GM18861 (cell line): ENCODE measurements around the gene USP49.
"Not testable (repeated sequence)": the region's sequence is repeated elsewhere in the genome, so short reads cannot be mapped to it uniquely, and the experiment has no call there.

Experiments used
- ATAC-seq: cut with Tn5 transposase; IDR thresholded peaks from one replicate; pipeline ENCODE4 v1.9.1; 2021; ENCODE audit not compliant: unreplicated experiment

The USP49 gene

DNA sequence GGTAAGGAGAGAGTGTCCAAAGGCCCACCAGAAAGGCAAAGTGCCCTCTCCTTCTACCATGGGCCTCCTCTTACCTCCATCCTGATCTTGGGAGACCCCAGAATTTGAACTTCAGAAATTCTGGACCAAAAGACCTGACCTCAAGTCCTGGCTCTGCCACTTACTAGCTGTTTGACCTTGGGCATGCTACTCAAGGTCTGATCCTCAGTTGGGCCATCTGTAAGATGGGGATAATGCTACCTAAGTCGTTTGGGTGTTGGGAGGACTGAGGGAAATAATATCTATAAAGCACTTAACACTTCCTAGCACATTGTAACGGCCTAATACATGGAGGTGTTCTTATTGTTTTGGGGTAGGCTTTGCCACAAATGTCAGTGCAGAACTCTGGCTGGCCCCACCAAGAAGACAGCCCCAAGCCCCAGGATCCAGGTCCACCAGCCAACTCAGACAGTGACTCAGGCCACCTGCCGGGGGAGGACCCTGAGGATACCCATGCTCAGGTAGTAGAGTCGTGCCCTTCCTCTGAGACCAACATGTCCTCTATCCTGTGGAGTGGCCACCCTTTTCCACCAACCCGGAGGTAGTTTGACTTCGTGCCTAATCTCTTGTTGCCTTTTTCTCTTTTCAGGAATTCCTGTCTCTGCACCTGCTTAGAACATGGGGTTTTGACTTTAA, 111.9 kb downstream of the USP49 start:
- ATAC-seq: no peak

DNA sequence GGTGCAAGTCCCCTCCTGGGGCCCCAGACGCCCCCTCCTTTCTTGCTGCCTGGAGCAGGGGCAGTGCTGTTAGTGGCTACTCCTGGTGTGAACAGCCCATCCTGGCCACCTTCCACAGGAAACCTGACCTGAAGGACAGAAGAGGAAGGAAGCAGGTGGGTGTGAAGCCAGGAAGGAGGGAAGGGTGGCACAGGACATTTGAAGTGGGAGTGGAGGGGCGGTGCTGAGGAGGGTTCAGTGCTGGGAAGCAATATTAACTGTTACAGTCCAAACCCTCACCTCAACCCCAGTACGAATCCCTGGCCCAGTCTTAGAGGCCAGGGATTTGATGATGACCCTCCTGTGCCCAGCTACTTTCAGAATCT, 113.8 kb downstream of the USP49 start:
- no peak for ATAC-seq

DNA sequence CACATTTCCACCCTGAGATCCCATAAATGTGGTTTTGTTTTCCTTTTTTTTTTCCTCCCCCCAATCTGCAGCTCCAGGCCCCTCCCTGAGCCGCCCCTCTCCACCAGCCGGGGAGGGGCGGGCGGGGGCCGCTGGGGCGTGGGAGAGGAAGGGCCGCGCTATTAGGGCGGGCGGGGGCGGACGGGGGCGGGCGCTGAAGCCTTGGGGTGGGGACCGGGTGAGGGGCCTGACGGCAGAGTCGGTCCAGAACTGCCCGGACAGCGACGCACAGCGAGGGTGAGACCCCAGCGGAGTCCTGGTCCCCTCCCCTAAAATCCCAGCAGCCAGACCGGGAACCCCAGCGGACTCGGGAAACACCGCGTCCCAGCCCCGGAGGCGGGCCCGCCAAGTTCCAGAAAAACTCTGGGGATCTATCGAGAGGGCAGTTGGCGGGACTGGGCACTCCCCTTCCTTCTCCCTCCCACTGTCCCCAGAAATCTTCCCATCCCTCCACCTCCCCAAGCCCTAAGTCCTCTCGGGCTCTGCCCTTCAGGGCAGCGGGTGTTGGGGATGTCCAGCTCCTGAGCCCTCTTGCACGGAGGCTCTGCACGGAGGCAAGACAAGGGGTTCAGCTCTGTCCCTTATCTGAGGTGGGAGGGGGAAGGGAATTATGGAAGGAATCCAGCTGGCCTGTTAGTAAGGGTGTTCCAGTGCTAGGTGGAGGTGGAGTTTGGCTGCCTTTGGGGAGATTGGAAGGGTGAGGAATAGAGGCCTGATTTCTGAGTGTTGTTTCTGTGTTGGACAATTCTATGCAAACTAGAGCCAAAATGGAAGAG, 114.4 kb downstream of the USP49 start, which contains the start of gene PRICKLE4:
Gene PRICKLE4 (plus strand): TSS at position 232 of the 815 bp plus-strand sequence. CDS start 2,692 bp downstream, outside the sequence.
- no peak for ATAC-seq

DNA sequence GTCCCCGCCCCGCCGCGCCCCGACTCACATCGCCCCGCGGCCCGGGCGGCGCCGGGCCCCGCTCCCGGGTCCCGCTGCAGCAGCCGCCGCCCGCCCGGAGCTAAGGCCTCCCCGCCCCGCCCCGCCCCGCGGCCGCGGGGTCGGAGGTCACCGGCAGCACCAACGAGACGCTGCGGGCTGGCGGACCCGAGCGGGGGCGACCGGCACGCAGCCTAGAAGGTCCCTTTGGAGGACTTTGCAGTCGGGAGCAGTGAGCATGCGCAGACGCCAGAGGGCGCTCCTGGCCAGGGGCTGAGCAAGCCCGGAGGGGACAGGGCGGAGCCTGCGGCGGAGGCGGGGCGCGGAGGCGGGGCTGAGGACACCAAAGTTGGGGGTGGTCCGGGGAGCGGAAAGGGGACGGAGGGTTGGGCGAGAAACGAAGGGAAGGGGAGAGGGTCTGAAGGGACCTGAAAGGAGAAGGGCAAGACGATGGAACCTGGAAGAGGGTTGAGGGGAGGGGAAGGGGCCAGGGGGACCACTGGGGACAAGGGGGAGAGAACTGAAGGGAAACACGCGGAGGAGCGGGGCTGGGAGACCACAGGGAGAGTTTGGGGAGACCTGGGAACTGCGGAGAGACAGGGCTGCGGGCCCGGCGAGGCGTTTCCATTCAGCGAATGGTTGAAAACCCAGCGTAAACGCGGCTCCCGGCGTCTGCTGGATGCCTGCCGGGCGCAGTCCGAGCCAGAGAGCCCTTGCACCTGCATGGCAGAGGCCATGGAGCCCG, 115.2 kb downstream of the USP49 start, which contains the start of gene FRS3:
Gene FRS3 (minus strand): TSS at position 113 of the 763 bp plus-strand sequence. CDS start 2,913 bp downstream, outside the sequence.
- peak; percentile 93 for ATAC-seq

DNA sequence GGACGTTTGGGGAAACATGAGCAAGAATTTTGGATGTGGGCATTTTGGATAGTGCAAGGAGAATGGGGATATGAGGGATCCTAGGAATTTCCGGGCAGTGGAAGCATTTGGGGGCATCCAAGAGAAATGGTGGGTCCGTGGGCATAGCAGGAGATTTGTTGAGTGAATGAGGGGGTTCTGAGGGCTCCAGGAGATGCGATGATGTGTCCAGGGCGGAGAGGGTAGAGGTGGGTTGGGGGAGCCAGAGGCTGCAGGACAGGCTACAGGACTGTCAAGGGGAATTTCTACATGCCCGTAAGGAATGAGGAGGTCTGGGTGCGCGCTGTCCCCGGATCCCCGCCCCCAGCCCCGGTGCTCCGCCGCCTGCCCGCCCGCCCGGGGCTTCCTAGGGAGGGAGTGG, 115.8 kb downstream of the USP49 start:
- peak; percentile 18 for ATAC-seq

DNA sequence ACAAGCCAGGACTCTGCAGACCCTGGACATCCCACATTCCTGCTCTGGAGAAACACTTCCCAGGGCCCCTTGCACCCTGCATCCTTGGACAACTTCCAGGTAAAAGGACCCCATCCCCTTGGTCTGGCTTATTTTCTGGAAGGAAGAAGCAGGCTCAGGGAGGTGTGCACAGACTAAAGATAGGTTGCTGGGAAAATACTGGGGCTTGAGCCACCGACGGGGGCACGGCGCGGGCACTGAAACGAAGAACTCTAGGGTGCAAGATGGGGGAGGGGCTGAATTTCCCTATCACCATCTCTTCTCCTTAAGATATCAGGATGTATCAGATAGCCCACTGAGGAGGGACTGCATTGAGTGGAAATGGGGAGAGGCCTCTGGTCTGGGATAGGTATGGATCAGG, 116.3 kb downstream of the USP49 start:
- ATAC-seq: no peak

DNA sequence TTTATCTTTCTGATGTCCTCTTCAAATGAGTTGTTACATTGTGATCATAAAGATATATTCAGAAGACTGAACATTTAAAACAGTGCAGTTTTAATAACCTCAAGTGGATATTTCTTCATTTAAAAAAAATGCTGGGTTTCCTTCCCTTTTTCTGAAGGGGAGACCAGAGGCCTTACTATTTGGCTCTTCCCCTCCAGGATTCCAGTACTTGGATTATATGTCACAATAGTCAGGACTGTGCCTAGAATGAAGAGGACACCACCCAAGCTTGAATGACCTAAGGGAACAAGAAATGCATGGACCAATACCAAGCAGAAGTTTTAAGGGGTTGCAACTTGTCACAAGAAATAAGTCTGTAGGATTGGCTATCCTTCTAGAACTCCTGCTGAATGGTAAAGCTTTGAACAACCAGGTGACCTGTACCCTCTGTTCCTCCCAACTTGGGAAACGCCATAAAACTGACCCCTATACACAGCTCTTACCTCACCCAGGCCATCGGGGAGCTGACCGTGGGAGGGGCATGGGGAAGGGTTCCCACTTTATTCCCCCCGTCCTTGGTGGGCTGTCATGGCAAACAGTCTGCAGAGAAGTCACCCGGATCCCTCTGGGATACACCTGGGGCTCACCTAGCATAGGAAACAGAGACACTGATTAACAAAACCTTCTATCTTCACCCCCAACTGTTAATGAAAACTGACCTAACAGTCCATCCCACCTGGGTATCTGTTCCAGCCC, 117.5 kb downstream of the USP49 start:
- ATAC-seq: no peak

DNA sequence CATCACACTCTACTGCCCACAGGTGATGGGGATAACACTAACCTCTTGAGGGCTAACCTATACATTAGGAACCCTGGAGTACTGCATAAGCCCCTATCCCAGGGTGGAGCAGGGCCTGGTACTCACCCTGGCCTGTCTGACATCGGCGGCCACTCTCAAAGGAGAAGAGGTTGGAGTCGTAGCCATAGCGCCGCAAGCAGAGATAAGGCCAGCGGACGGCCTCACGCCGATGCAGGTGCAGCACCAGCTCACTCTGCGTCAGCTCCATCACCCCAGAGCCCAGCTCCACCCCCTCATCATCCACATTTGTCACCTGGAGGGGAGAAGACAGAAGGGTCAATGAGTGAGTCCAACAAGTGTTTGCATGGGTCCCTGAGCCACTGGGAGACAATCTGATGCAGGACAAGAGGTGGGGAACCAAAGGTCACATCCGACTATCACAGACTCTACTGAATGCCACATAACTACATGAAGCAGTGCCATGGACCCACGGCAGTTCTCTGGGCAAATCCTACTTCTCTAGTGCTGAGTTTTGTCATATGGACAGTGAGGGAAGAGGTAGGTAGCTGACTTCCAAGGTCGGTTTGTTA, 119.8 kb downstream of the USP49 start:
- ATAC-seq: no peak

DNA sequence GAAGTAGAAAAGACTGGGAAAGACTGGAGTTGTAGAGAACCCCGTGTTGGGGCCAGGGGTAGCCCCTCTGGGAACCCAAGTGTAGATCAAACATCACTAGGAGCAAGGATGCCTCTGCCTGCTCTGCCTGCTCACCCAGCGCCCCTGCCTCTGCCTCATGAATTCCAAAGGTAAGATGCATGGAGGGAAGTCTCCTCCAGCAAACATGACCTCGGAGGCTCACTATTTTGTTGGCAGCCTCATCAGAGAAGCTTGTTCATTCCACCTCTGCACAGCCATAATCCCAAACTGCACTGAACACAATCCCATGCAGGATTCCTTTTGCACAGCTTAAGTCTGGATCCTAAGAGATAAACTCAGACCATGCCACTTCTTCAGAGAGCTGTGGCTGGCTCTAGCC, 120.3 kb downstream of the USP49 start:
- ATAC-seq: no peak

DNA sequence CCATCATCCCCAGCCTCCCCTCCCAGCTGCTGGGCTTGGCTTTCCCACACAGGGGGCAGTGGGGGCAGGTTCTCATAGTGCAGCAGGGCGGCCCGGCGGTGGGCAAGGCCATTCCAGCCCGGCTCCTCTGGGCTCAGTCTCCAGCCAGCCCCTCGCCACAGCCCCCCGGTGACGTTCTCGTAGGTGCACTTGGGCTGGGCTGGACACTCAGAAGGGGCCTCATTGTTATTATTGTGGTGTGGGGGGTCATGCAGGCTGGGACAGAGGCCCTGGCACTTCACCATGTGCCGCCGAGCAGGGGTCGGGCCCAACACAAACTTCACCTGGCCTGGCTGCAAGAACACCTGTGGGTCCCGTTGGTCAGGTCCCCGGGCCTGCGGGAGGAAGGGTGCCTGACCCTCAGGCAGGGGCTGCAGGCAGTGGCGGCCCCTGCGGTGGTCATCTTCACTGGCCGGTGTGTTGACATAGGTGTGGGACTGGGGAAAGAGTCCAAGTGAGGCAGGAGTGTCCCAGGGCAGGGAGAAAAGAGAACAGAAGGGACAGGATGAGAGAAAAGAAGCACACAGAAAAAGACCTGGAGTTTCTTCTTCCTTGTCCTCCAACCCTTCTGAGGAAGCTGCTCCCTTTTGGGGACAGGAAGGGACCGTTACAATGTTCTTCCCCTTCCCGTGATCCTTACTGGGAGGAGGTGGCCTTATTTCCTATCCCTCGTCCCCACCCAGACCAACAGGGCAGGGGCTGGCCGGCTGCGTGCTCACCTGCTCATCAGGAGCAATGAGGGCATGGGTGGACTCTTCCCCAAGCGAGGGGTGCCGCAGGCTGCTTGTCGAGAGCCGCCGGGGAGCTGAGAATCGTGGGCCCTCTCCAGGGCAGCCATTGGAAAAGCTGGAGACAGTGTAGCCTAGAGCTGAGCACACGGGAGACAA, 123.9 kb downstream of the USP49 start:
- ATAC-seq: no peak

DNA sequence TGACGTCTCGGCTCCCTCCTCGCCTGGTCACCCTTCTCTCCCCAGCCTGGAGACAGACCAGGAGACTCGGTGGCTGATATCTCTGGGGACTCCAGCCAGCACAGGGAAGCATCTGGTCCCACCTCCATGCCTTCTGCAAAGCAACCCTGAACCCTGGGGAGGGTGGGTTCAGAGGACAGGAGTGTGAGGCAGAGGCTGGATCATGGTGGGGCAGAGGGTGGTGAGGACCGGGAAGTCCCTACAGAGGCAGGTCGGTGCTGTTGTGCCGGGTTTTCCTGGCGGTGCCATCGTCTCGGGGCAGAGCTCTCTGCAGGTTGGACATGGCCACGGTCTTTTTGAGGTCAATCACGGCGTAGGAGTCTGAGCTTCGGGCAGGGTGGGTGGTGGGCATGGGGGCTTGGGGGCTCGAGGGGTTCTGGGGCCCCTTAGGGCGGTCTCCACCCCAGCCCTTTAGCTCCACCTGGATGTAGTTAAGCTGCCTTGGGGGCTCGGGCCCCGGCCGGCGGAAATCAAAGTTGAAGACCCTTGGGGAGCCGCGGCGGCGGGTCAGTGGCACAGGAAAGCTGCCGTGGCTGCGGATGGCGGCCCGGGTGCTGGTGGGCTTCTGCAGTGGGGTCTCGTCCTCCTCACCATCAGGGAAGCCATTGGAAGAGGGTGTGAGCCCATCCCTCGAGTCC, 124.7 kb downstream of the USP49 start:
- no peak for ATAC-seq

DNA sequence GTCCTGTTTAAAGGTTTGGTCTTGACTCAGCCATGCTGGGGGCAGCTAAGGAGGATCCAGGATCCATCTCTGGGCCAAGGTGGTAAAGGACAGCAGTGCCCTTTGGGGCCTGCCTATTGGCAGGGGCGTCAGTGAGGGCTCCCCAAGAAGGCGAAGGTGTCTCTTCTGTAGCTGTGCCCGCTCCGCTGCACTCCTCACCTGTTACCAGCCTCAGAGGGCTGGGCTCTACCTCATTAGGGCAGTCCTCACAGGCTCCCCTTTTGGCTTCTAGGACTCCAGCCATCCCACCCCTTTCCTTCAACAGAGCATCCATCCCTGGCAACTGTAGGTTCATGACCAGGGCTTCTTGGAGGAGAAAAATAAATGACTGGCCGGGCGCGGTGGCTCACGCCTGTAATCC, 125.8 kb downstream of the USP49 start:
- no peak for ATAC-seq

DNA sequence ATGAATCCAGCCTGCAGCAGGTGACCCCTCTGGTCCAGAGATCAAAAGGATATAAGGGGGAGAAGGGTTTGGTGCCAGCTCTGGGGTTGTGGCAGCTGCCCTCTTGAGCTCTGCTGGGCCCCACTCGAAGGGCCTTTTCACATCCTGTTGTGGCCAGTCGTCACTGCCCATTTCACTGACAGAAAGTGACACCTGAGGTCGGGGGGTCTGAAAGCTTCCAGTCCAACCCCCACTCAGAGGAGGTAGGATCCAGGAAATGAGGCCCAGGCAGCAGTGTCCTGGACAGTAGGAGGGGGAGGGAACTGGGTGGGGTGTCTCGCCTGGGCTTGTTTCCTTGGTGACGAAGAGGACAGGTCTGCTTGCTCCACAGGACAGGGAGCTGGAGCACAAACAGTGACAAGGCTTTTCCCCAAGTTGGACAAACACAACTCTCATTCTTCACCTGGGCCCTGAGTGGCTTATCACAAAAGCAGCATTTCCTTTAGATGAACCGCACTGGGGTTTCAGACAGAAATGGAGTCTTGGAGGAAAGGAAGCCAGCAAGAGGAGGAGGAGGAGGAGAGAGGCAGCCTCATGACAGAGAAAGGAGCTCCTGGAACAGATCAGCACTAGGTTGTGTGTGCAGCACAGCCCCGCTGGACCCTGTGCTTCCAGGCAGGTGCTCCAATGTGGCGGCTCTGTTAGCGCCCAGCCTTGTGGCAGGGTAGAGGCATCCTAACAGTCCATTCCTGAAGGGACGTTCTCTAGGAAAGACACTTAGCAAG, 126.4 kb downstream of the USP49 start:
- no peak for ATAC-seq

DNA sequence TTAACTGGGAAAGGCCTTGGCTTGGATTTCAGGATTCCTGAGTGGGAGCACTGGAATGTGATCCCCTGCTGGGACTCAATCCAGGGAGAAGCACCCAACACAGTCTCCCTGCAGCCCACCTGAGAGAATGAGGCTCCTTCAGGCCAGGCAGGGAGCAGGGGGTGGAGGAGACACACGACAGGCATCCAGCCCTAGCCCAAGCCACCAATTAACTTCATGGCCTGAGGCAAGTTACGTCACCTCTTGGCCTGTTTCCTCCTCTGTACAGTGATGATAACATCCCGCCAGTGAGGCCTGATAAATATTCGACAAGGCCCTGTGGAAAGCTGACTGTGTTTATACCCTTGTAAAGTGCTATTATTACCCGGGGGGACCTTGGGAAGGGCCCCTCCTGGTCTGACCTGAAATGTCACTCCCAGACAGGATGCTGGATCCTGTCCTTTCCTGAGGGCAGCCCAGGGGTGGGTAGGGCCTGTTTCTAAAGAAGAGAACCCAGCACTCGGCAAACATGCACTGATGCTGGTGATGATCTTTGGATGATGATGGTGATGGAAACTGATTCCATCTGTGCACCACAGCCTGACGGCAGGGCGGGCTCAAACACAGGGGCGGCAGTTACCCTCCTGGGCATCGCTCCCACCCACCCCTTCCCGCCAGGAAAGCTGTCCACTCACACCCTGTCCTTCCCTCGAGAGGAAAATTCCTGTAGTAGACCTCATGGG, 127.9 kb downstream of the USP49 start:
- ATAC-seq: no peak

DNA sequence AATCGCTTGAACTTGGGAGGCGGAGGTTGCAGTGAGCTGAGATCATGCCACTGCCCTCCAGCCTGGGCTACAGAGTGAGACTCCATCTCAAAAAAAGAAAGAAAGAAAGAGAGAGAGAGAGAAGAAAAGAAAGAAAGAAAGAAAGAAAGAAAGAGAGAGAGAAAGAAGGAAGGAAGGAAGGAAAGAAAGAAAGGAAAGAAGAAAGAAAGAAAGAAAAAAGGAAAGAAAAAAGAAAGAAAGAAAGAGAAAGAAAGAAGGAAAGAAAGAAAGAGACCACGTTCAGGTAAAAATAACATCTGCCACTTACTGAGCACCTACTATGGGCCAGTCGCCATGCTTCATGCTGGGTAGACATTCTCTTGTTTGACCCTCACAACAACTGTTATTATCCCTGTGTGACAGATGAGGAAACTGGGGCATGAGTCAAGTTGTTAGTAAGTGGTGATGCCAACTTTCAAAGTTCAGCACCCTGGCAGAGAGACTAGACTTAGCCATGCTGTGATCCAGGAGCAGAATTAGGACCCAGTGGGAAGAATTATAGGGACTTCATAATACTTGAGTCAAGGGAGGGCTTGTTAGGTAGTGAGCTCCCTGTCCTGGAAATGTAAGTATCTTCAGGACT, 129.0 kb downstream of the USP49 start:
- ATAC-seq: not testable (repeated sequence)

DNA sequence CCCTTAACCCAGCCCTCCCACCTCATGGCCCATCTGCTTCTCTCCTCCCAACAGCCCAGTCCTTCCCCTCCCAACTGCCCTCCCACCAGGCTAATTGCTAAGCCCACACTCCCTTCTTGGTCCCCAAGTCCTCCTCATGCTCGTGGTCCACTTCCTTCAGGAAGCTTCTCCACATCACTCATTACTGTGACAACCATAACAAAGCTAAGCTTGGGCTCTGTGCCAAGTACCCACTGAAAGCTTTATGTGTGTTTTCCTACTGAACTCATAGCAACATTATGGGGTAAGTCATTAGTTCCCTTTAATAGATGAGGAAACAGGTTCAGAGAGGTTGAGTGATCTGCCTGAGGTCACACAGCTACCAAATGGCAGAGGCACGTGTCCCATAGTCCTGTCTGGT, 131.7 kb downstream of the USP49 start:
- no peak for ATAC-seq
